Stimulated activated CD8-positive, alpha-beta memory T cell treated with anti-CD3 and anti-CD28 coated beads, Interleukin-4, amount 100 ng/mL, for 48 hours (primary cell): ENCODE results near the gene EMC8.
A peak's percentile ranks its signal among the peaks of the same experiment; 100 is the strongest.
"Not testable (repeated sequence)": the region's sequence is repeated elsewhere in the genome, so short reads cannot be mapped to it uniquely, and the experiment has no call there.

Experiments
- DNase-seq: peaks from one replicate; pipeline ENCODE4 v3.0.0-alpha.2; 2020

EMC8 gene

DNA sequence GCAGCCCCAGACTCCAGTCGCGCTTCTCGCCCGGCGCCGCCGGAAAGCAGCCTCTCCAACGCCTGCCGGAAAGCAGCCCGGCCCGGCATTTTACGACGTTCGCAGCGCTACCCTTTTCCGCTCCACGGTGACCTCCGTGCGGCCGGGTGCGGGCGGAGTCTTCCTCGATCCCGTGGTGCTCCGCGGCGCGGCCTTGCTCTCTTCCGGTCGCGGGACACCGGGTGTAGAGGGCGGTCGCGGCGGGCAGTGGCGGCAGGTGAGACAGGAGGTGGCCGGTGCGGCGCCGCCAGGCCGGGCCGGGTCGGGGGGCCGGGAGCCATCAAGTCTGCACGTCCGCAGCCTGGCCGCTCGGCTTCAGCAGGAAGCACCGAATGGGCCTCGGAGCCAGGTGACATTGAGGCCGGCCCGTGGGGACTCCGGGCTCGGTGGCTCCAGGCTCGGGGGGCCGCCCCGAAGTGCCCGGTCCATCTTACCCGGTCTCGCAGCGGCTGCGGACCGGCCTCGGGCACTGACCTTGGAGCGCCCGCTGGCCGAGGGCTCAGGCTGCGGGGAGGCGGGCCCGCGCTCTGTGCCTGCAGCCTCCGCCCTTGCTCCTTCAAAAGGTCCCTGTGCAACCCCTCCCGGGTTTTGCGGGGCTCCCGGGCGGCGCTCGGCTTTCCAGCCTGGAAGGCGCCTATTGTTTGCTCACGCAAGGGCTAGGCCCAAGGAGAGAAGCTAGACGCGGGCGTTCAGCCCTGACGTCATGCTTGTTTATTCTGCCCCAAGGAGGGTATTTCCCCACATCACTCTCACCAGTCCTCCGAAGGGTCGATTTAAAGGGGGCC, at the start of gene EMC8, which contains the start of gene COX4I1:
EMC8 (minus strand) TSS at position 48 of the 824 bp plus-strand sequence. CDS start 249 bp downstream, outside the sequence.
COX4I1 (plus strand) TSS at position 199 of the 824 bp plus-strand sequence. CDS start 1,511 bp downstream, outside the sequence.
- peak; percentile 96 for DNase-seq

DNA sequence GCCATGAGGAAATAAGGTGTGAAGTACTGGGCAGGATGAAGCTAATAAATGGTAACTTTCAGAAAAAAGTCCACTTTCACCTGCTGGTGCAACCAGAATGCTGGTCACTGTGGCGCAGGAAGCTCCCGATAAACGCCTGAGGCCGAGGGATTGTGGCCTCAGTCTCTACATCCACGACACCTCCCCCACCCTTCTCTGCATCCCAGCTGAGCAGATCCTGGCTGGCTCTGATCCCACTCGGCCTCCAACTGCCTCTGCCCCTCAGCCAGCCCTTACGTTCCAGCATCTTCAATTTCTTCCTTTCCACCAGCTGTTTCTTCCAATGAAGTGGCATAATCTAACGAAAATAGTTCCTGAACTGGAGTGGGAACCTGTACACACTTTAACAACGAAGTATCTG, 49.6 kb upstream of the EMC8 start:
- DNase-seq = no peak

DNA sequence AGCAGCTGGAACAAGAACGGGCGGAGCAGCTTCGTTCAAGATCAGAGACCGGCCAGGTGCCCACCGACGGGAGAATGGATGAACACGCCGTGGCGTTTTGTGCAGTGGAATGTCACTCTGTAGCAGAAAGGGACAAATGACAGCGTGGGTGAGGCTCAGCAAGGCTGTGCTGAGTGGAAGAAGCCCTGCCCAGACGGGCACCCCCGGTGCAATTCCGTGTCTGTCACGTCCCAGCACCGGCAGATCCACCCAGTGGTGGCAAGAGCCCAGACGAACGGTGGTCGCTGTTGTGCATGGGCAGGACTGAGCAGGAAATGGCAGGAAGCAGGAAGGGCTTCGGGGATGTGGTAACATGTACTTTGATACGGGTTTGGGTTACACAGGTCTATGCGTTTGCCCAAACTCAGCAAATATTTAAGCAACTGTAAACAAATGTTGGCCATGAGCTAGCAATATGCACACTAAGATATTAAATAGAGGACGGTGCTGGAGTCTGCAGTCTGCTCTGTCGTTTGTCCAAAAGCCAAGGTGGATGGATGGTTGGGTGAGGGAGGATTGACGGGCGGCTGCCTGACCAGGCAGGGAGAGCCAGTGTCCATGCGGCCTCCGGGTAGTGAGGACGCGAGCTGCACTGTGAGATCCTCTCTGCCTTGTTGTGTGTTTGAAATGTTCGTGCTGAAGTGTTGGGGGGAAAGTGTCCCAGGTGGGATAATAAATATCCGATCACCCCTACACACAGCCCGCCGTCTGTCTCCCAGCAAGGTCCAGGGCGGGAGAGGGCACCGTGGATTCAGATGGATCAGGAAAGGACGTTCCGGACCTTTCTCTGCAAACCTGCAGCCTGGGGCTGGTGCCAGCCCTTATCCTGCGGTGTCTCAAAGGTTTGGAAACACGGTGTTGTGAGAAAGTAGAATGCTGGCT, 48.6 kb upstream of the EMC8 start:
- no peak for DNase-seq

DNA sequence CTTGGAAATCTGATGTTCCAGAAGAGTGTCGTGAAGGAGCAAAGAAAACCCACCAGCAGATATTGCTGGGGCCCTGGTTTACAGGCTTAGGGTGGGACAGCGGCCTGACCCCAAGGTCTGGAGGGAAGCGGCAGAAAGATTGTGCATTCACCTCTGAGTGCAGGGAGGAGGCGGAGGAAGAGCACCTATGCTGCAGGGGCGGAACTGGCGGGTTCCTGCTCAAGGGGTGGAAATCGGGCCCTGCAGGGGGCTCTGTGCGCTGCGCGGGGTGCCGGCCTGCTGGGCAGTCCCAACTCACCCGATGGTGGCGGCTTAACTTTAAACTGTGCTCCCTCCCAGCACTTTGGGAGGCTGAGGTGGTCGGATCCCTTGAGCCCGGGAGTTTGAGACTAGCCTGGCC, 47.7 kb upstream of the EMC8 start:
- DNase-seq = no peak

DNA sequence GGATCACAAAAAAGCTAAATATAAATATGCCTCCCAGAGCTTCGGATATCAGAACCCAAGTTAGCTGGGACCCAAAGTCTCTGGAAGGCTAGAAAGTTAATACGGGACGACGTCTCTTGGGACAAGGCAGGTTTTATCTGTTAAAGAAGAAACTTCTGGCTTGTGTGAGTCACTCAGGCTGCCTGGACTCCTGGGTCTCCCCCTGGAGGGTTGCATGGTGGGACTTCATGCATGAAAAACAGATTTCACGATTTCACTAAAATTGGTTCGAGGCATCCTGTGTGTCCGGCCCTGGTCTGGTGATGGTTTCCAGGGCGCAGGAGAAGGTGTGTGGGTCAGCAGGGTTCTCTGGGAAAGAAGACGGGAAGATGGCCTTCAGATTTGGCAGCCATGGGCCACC, 47.1 kb upstream of the EMC8 start:
- no peak for DNase-seq

- no peak for DNase-seq
Measured at GRCh38 chr16:85845266-85845665, 45.9 kb upstream of the EMC8 start.

DNA sequence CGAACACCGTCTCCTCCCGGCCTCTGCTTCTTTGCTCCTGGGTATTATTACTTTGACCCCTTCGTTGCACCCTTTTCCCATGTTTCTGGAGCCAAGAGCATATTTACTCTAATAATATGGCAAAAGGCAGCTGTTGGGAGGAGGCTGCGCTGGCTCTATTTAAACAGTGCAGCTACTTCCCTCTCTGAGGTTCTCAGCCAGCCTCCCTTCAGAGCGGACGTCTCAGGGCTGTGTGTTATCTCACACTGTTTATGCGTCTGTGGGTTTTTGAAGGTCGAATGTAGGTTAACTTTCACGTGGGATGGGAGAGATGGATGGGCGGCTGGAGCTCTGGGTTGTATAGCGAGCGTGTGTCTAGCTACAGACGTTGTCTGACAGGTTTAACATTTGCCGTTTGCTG, 45.4 kb upstream of the EMC8 start:
- DNase-seq = no peak

DNA sequence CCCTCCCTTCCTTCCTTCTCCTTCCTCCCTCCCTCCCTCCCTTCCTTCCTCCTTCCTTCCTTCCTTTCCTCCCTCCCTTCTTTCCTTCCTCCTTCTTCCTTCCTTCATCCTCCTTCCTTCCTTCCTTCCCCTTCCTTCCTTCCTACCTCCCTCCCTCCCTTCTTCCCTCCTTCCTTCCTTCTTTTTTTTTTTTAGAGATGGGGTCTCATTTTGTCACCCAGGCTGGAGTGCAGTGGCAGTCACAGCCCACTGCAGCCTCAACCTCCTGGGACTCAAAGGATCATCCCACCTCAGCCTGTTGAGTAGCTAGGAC, 44.8 kb upstream of the EMC8 start:
- DNase-seq = no peak

DNA sequence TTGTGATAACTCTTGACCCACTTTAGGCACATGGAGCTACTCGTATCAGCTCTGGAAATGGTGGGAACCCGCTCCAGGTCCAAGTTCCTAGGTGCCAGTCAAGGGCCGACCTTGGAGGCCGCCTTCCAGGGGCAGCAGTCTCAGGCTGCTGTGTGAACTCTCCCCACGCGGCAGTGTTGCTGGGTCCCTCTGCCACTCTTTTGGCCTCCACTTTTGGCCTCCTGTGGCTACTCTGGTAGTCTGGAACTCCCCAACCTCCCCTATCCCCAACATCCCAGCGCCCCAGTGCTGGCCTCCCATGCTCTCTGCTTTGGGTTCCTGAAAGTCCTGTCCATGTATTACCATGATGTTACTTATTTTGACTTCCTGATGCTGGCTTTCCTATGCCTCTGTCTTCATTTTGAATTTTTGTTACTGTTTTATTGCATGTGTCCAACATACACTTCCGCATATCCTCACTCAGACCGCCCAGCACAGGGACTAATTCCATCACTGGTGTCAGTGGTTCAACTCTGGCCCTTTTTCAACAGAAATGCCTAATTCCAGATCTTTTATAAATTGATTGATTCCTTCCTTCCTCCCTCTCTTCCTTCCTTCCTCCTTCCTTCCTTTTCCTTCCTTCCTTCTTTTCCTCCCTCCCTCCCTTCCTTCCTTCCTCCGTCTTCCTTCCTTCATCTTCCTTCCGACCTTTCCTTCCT, 44.3 kb upstream of the EMC8 start:
- DNase-seq = no peak

DNA sequence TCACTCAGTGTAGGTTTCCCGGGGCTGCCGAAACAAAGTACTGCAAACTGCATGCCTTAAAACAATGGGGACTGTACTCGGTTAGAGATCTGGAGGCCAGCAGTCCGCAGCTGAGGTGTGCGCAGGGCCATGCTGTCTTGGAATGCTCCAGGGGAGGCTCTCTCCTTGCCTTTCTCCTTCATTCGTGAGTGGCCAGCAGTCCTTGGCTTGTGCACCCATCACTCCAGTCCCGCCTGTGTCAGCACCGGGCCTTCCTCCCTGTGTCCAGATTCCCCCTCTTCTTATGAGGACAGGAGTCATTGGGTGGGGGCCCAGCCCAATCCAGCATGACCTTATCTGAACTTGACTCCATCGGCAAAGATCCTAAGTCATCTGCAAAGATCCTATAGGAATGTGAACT, 43.5 kb upstream of the EMC8 start:
- DNase-seq = no peak

DNA sequence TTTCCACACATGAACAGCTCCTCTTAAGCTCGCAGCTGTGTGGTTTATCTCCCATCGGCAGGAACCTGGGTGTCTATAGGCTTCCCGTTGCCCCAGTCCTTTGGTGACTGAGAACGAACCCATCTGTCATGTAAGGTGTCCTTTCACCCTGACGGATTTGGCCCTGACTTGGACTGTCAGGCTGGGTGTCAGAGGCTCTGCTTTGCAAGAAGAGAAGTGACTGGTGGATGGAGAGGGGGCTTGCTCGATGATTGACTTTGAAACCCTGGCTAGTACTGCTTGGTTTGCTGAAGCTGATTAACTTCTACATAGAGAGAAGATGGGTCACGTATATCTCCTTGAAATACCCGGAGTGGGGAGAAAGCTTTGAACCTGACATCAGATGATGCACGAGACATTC, 43.1 kb upstream of the EMC8 start:
- no peak for DNase-seq

- DNase-seq = no peak
Measured at GRCh38 chr16:85840801-85841200, 41.5 kb upstream of the EMC8 start.

GRCh38 chr16:85840395-85840794, 41.1 kb upstream of the EMC8 start:
- DNase-seq = no peak

DNA sequence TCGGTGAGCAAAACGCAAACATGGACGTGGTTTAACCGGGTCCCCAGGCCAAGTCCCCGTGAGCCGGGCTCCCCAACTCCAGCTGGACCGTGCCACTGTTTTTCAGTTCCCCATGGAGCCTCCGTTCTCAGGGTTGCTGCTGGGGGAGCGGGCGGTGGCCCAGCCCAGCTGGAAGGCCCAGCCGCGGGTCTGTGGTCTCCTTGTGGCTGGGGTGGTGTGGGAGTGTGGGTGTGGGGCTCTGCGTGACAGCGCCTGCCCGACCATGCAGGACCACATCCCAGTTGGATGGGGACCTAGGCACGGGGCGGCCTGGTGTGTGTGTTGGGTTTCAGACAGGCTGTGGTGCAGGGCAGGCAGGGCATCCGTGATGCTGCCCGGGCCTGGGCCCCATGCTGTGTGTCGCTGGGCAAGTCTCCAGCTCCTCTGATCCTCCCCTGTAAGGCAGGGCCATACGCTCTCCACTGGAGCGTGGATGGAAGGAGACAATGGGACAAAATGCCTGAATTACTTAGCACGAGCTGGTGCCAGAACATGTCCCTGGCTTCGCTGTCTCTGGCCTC, 40.4 kb upstream of the EMC8 start:
- DNase-seq = no peak

DNA sequence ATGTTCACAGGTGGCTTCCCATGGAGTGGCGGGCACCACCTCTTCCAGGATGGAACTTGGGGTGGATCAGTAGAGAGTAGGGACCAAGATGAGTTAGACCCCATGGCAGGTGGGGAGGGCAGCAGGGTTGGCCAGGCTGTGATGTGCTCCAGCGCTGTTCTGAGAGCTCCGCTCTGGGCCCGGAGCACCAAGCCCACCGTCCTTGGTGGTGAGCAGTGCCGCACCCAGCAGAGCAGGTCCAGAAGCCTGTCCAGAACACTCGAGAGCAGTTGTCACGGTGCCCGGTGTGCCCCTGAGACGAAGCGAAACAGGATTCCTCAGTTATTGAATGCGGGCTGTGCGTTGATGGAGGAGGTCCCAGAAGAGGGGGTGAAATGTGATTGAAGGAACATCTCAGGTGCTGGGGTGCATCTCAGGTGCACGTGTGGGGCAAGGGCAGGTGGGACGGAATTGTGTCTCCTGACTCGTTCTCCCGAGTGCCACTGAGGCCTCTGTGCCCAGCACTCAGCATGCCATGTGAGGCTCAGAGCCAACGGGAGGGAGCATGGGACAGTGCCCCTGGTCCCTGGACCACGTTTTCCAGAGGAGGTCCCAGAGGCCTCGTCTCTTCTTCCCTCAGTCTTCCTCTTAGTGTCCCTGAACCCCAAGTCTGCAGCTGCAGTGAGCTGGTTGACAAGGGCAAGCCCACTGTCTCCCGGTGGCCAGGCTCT, 39.7 kb upstream of the EMC8 start:
- DNase-seq = no peak

DNA sequence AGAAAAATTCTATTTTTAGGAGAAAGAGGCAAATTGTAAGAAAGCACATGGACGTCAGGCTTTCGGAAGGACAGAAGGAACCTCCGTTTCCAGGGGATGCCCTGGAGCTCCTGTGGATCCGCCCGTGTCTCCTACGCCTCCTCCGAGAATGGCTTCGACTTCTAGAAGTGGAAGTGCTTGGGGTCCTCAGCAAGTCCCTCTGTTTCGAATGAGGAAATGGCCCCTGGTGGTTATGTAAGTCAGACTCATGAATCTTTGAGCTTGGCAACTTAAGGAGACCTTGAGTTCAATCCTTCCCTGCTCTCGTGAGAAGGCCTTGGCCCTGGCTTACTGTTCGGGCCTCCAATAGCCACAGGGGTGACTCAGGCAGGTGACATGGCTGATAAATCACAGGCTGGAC, 39.0 kb upstream of the EMC8 start:
- no peak for DNase-seq

- not testable (repeated sequence) for DNase-seq
Measured at GRCh38 chr16:85837654-85838053, 38.3 kb upstream of the EMC8 start.

GRCh38 chr16:85836706-85837582, 37.6 kb upstream of the EMC8 start:
- DNase-seq = no peak

DNA sequence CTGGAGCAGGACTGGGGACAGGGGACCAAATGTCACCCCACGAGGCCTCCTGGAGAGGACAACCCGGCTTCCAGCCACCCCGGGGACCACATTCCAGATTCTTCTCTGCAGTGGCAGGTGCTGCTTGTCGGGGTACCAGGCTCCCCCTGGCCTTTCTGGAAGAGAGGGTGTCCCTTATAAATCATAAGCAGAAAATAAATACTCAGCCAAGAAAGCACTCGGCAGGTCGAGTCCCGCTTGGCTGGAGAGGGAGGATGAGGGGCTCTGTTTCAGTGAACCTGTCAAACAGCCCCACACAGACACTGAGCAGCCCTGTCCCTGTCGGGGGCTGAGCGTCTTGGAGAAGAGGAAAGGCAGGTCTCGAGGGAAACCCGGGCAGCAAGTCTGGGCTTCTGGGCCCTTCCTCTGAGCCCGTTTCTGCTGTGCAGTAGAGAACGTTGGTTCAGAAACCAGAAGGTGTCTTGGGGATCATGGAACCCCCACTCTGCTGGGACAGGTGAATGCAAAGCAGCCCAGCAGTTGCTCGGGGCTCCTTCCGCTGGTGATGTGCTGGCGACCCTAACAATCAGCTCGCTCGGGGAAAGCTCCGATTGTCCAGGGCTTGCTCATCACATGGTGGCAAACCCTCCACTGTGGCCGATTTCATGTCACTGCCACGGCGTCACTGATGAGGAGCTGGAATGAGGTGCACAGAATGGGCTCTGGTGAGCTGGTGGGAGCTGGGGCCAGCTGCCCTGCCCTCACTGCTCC, 36.8 kb upstream of the EMC8 start:
- no peak for DNase-seq

GRCh38 chr16:85835227-85835751, 35.9 kb upstream of the EMC8 start:
- DNase-seq = no peak
